Ovary (tissue), 3 donors: ENCODE data around the gene ERO1B.

Experiments
- EP300 ChIP-seq: sonication (generic); formaldehyde crosslinking; IDR thresholded peaks from one replicate; pipeline ENCODE4 v1.6.1; 2017; ENCODE audit warnings: antibody characterized with exemption
- POLR2A ChIP-seq: fragments of 450-650 bp; IDR thresholded peaks from one replicate; pipeline ENCODE4 v1.6.1; 2017; ENCODE audit warnings: antibody characterized with exemption, mild to moderate bottlenecking, moderate library complexity
- TF ChIP-seq, protein P1 (sequence below), 3 donors: fragments of 450-650 bp in 2 of 3; fragments of 200-600 bp in 1 of 3; IDR thresholded peaks; one replicate each; pipeline versions ENCODE4 v1.5.1 to v1.8.0; 2016 to 2022; ENCODE audit warnings: antibody characterized with exemption in 3 of 3, mild to moderate bottlenecking in 1 of 3
- donor health status: DM: no; HTN: no; CAD: no.

DNA sequence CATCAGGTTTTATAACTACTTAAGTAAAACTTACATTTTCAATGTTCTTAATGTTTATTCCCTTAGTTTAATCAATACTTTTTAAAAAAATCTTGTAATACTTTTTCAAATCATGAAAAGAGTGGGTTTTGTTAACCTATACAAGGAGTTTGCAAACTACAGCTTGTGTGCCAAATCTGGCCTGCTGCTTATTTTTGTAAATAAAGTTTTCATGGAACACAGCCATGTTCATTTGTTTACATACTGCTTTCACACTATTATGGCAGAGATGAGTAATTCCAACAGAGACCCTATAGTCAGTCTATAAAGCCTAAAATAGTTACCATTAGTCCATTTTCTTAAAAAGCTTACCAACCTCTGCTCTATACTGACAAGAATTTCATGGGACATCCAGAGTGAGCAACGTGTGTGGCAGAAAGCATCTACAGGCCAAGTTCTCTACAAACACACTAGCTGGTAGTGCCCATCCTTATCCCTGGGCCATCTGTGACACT is 42.6 kb downstream of the ERO1B start:
- TF ChIP-seq, protein P1, sequence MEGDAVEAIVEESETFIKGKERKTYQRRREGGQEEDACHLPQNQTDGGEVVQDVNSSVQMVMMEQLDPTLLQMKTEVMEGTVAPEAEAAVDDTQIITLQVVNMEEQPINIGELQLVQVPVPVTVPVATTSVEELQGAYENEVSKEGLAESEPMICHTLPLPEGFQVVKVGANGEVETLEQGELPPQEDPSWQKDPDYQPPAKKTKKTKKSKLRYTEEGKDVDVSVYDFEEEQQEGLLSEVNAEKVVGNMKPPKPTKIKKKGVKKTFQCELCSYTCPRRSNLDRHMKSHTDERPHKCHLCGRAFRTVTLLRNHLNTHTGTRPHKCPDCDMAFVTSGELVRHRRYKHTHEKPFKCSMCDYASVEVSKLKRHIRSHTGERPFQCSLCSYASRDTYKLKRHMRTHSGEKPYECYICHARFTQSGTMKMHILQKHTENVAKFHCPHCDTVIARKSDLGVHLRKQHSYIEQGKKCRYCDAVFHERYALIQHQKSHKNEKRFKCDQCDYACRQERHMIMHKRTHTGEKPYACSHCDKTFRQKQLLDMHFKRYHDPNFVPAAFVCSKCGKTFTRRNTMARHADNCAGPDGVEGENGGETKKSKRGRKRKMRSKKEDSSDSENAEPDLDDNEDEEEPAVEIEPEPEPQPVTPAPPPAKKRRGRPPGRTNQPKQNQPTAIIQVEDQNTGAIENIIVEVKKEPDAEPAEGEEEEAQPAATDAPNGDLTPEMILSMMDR (IDR thresholded peaks at IDR 0.05) = no peak
- TF ChIP-seq EP300 (no peak), POLR2A (no peak)
